NK-92 (cell line): ENCODE data around the gene ARID3B.

ENCODE experiments used
- DNase-seq: peaks from one replicate; lab custom pipeline; 2025; ENCODE audit not compliant: unreplicated experiment; lab: John Stamatoyannopoulos, UW

Gene ARID3B

DNA sequence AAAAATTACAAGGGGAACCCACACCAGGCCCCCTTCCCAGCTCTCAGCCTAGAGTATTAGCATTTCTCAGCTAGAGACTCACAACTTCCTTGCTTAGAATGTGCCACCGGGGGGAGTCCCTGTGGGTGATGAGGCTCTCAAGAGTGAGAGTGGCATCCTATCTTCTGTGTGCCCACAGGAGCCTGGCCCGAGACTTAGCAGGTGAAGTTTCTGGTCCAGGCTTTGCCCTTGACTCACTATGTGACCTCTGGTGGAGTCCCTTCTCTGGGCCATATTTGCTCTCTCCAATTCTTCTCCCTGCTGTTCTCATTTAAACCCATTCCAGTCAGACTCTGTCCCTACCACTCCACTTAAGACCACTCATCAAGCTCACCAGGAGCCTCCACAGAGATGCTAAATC, 92.8 kb downstream of the ARID3B start:
- no peak for DNase-seq

DNA sequence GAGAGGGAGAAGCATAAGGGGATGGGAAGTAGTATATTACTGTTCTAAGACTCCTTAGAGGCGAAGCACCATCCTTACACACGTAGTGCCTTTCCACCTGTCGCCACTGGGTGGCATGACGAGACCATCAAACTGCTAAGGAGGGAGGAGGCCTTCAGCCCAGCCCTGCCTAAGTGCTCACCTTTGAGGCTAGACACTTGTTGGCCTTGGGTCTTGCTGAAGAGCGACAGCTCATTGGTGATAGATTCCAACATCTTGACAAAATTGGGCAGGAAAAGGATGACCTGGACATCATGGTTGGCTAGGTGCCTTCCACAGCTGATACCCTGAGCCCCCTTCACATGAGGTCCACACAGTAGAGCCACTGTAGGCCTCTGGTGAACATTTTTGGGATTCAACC, 94.2 kb downstream of the ARID3B start:
- peak; percentile 10 for DNase-seq

DNA sequence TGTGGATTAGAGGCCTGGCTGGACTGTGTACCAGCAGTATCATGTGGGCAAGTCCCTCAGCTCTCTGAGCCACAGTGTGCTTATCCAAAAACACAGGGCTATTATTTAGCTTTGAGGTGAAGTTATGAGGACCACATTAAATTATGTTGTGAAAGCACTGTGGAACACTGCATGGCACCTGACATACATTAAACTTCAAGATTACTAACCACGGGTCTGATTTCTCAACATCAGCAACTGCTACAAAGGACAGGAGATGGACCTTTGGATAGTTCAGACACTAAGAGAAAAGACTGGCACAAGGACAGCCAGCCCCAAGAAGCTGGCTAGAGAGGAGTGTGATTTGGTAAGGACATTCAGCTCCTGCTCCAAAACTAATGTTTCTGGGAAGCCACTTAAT, 96.0 kb downstream of the ARID3B start:
- DNase-seq: no peak

DNA sequence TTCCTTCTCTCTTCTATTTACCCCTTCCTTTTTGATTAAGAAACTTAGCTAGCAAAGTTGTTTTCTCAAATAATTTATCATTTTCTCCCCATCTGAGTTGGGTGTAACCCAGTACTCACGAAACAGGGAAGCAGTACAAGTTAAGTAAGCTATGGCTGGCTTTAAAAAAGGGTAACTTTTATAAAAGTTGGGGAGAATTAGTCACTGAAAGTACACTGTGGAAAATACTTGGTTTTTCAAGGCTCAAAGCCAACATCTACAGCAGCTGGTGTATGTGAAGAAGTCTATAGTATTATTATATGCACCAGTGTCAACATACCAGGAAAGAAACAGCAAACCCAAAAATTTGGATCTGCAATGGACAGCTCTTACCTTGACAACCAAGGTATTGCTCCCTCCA, 100.1 kb downstream of the ARID3B start:
- no peak for DNase-seq

DNA sequence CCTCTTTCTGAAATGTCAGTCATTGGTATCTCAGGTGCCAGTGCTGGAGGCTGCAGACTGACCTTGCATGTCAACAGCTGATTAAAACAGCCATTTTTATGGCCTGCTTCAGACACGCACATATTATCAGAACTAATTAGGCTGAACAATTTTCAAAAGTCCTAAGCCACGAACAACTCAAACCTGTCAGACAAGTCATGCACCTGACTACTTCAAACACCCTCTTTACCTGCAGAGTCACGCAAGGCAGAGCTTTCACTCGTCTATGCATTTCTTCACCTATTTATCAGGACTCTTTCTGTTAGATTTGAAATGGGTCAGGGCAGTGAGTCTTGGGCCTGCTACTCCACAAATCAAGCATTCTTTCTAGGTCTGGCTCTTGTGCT, 101.3 kb downstream of the ARID3B start:
- DNase-seq: no peak

DNA sequence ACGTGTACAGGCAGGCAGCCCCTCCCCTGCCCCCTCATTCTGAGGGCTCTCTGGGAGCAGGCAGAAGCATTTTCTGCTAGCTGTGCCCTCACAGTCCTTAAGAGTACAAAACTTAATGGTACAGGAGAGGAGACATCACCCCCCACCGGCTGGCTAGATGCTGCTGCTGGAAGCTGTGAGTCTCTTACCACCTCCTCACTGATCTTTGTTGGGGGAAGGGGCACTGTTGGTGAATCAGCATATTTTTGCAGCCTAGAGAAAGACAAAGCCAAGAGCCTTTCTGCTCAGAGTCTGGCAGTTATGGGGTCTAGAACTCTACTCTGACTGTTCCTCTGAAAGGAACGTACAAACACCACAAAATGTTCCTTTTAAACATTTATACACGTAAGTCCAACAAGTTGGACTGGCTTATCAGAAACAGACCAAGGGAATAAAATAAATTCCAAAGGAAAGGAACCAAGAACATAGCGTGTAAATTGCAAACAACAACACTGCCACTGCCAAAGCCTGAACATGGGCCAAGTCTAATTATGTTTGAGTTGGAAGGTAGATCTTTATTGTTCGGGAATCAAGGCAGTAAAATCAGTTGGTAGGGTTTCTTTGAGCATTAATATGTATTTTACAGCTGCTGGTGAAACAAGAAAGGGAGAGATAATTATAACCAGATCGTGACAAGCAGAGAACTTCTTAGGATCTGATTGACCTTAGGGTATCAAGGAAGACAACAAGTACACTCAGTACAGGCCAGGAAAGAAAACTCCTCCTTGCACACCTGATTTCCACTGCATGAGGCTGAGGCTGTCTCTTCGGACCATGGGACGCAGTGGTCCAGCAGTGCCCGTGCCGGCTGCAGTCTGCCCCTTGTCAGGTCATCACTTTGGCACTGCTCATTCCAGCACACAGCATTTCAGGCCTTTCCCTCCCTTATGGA, 102.0 kb downstream of the ARID3B start:
- DNase-seq: no peak

DNA sequence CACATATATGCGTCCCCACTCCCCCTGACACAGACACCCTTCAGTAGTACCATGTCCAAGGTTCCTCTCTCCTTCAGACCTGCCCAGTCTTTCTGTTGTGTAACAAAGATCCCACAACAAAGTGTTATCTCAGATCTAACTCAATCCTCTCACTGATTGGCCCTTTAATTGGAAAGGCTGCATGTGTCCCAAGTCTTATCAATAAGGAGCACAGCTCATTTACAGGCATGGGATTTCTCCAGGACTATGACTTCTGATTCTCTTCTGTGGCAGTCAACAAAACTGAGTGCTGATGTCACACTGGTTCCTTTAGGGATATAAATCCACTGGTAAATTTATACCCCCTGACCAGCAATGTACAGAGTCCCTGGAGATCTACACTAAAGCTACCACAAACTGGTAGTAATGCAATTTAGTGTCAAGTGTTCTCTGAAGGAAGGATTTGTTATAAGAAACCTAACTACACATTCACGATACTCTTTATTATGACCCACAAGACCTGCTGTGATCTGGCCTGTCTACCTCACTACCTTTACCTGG, 102.7 kb downstream of the ARID3B start:
- DNase-seq: no peak

DNA sequence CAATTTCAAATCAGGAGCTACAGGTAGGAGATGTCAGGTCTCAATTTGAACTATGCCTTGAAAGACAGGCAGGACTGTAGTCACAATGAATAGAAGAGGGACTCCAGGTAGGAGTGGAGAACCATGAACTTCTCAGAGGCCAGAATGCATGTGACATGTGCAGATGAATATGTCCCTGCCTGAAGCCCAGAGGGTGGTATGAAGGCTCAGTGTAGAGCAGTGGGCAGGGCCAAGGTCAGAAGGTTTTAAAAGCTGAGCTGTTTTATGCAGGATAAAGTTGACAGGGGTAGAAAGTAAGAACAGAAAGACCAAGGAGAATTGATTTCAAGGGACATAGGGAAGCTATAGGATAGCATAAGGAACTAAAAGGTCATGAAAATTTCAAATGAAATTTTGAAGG, 105.5 kb downstream of the ARID3B start:
- DNase-seq: no peak
